Fibroblast of skin of left biceps (primary cell): ENCODE results near the gene CCDC102A.
"Not testable (repeated sequence)": the region's sequence is repeated elsewhere in the genome, so short reads cannot be mapped to it uniquely, and the experiment has no call there.

Experiments
- DNase-seq, 2 experiments: peaks; one replicate each; pipeline ENCODE4 v3.0.0-alpha.2; 2013; ENCODE audit warnings: low read depth in 2 of 2

CCDC102A gene

GRCh38 chr16:57565461-57565860 is 29.1 kb upstream of the CCDC102A start:
- DNase-seq: no peak

GRCh38 chr16:57564571-57565270 is 28.4 kb upstream of the CCDC102A start:
- no peak for DNase-seq

GRCh38 chr16:57563761-57564160 is 27.4 kb upstream of the CCDC102A start:
- no peak for DNase-seq

- no peak for DNase-seq
Observed at GRCh38 chr16:57563487-57563750, 27.0 kb upstream of the CCDC102A start.

GRCh38 chr16:57562669-57563486 is 26.5 kb upstream of the CCDC102A start:
- no peak for DNase-seq

GRCh38 chr16:57562066-57562465 is 25.7 kb upstream of the CCDC102A start:
- DNase-seq: no peak

GRCh38 chr16:57559072-57559790 is 22.9 kb upstream of the CCDC102A start:
- DNase-seq: no peak

- DNase-seq: no peak
Observed at GRCh38 chr16:57556941-57557541, 20.7 kb upstream of the CCDC102A start.

GRCh38 chr16:57555831-57556230 is 19.5 kb upstream of the CCDC102A start:
- DNase-seq: no peak

- no peak for DNase-seq
Observed at GRCh38 chr16:57551057-57551456, 14.7 kb upstream of the CCDC102A start.

GRCh38 chr16:57549730-57550129 is 13.4 kb upstream of the CCDC102A start:
- no peak for DNase-seq

- DNase-seq: no peak
Observed at GRCh38 chr16:57548408-57548807, 12.0 kb upstream of the CCDC102A start.

- DNase-seq: not testable (repeated sequence)
Observed at GRCh38 chr16:57547524-57547923, 11.2 kb upstream of the CCDC102A start.

- no peak for DNase-seq
Observed at GRCh38 chr16:57544124-57544653, 7.8 kb upstream of the CCDC102A start.

- no peak for DNase-seq
Observed at GRCh38 chr16:57541754-57542435, 5.5 kb upstream of the CCDC102A start.

GRCh38 chr16:57540906-57541753 is 4.8 kb upstream of the CCDC102A start:
- no peak for DNase-seq

GRCh38 chr16:57540387-57540786 is 4.0 kb upstream of the CCDC102A start:
- DNase-seq: no peak

GRCh38 chr16:57539072-57539796 is 2.9 kb upstream of the CCDC102A start:
- DNase-seq: no peak

GRCh38 chr16:57538235-57538721 is 1.9 kb upstream of the CCDC102A start:
- DNase-seq: no peak
